HepG2 (cell line): ENCODE data around the gene GLYATL1B. TPM values are rescaled to one million over a fixed set of nuclear protein-coding genes. Genes with fewer than 3 reads are reported as not detected.

Experiments used
- DBP ChIP-seq: sonication (generic); formaldehyde crosslinking; IDR thresholded peaks from 2 replicates; pipeline ENCODE4 v1.4.0; 2020; ENCODE audit warnings: missing genetic modification reagents; ENCODE audit errors: not compliant biosample characterization
- FIP1L1 ChIP-seq: fragments of 200-400 bp; formaldehyde crosslinking; IDR thresholded peaks from 2 replicates; pipeline ENCODE4 v1.6.1; 2018; ENCODE audit warnings: low read depth, mild to moderate bottlenecking, low read length, moderate library complexity, borderline replicate concordance; ENCODE audit not compliant: insufficient read depth
- MATR3 ChIP-seq: sonication (generic); formaldehyde crosslinking; IDR thresholded peaks from 2 replicates; pipeline ENCODE4 v1.4.0; 2020; ENCODE audit warnings: missing genetic modification reagents
- REPIN1 ChIP-seq: sonication (generic); formaldehyde crosslinking; IDR thresholded peaks from 2 replicates; pipeline ENCODE4 v1.8.0; 2022; ENCODE audit warnings: missing genetic modification reagents, low read depth, mild to moderate bottlenecking, borderline replicate concordance
- REXO4 ChIP-seq: sonication (generic); formaldehyde crosslinking; IDR thresholded peaks from 2 replicates; pipeline ENCODE4 v1.8.0; 2022; ENCODE audit warnings: missing genetic modification reagents, mild to moderate bottlenecking, borderline replicate concordance
- RFX1 ChIP-seq: fragments of 450-650 bp; IDR thresholded peaks from 2 replicates; pipeline ENCODE4 v1.6.1; 2017
- RFX3 ChIP-seq: IDR thresholded peaks from 2 replicates; pipeline ENCODE4 v1.6.1; 2016; ENCODE audit warnings: missing biosample characterization, missing genetic modification reagents
- SETDB1 ChIP-seq: sonication (generic); formaldehyde crosslinking; IDR thresholded peaks from 2 replicates; pipeline ENCODE4 v1.5.1; 2020; ENCODE audit warnings: missing genetic modification reagents, mild to moderate bottlenecking, borderline replicate concordance
- SMYD3 ChIP-seq: sonication (generic); formaldehyde crosslinking; IDR thresholded peaks from 2 replicates; pipeline ENCODE4 v1.8.1; 2023; ENCODE audit warnings: mild to moderate bottlenecking, missing genetic modification reagents
- TIGD3 ChIP-seq: sonication (generic); formaldehyde crosslinking; IDR thresholded peaks from 2 replicates; pipeline ENCODE4 v1.5.1; 2020; ENCODE audit warnings: mild to moderate bottlenecking, missing genetic modification reagents, borderline replicate concordance
- ZFYVE20 ChIP-seq: sonication (generic); formaldehyde crosslinking; IDR thresholded peaks from 2 replicates; pipeline ENCODE4 v1.8.0; 2023; ENCODE audit warnings: low read depth, mild to moderate bottlenecking, moderate library complexity, missing genetic modification reagents, borderline replicate concordance
- ZNF20 ChIP-seq: sonication (generic); formaldehyde crosslinking; IDR thresholded peaks from 2 replicates; pipeline ENCODE4 v1.4.0; 2020; ENCODE audit warnings: mild to moderate bottlenecking, moderate library complexity, missing genetic modification reagents
- ZNF329 ChIP-seq: sonication (generic); formaldehyde crosslinking; IDR thresholded peaks from 2 replicates; pipeline ENCODE4 v1.9.0; 2021; ENCODE audit warnings: low read depth, mild to moderate bottlenecking, missing genetic modification reagents
- ZNF430 ChIP-seq: sonication (generic); formaldehyde crosslinking; IDR thresholded peaks from 2 replicates; pipeline ENCODE4 v1.9.0; 2021; ENCODE audit warnings: mild to moderate bottlenecking, missing genetic modification reagents
- ZNF501 ChIP-seq: sonication (generic); formaldehyde crosslinking; IDR thresholded peaks from 2 replicates; pipeline ENCODE4 v1.5.1; 2020; ENCODE audit warnings: mild to moderate bottlenecking, moderate library complexity, missing genetic modification reagents
- ZNF746 ChIP-seq: sonication (generic); formaldehyde crosslinking; IDR thresholded peaks from 2 replicates; pipeline ENCODE4 v1.8.0; 2022; ENCODE audit warnings: mild to moderate bottlenecking, missing genetic modification reagents
- ZNF766 ChIP-seq: sonication (generic); formaldehyde crosslinking; IDR thresholded peaks from 2 replicates; pipeline ENCODE4 v1.5.0; 2020; ENCODE audit warnings: missing genetic modification reagents, borderline replicate concordance
- ZSCAN20 ChIP-seq: sonication (generic); formaldehyde crosslinking; IDR thresholded peaks from 2 replicates; pipeline ENCODE4 v1.4.0; 2020; ENCODE audit warnings: missing genetic modification reagents, mild to moderate bottlenecking, borderline replicate concordance
- polyA plus RNA-seq, 8 experiments: library from polyadenylated mRNA; depleted of rRNA in 3 of 8; stranded (reverse) in 7 of 8; unstranded in 1 of 8; fragments of >200 nt; fragmentation: Illumina TruSeq in 4 of 8; extraction: Trizol in 4 of 8; gene quantifications; 2 replicates each; pipeline versions ENCODE4 v1.2.1 to v1.2.3, GENCODE V29; 2011 to 2016; ENCODE audit warnings: low read depth in 4 of 8, missing spikeins in 1 of 8, mixed read lengths in 1 of 8; ENCODE audit not compliant: insufficient read depth in 1 of 8
- total RNA-seq, 5 experiments: library from RNA; depleted of rRNA; stranded (reverse); fragments of >200 nt; fragmentation: Illumina TruSeq; extraction: Trizol; gene quantifications; 2 replicates each; pipeline ENCODE4 v1.2.3, GENCODE V29; 2016; ENCODE audit warnings: low read depth in 1 of 5
- TF ChIP-seq, protein P1 (sequence below): IDR thresholded peaks from 2 replicates; pipeline ENCODE4 v1.4.0; 2020; ENCODE audit warnings: mild to moderate bottlenecking, missing genetic modification reagents
- TF ChIP-seq, protein P2 (sequence below): sonication (generic); formaldehyde crosslinking; IDR thresholded peaks from 2 replicates; pipeline ENCODE4 v1.5.1; 2020; ENCODE audit warnings: mild to moderate bottlenecking, missing genetic modification reagents

GLYATL1B gene
- total and polyA plus RNA-seq, 2 of the 13 experiments (the other 11 are each of a cell fraction or from before 2014, with no cell fraction given) = not detected

DNA sequence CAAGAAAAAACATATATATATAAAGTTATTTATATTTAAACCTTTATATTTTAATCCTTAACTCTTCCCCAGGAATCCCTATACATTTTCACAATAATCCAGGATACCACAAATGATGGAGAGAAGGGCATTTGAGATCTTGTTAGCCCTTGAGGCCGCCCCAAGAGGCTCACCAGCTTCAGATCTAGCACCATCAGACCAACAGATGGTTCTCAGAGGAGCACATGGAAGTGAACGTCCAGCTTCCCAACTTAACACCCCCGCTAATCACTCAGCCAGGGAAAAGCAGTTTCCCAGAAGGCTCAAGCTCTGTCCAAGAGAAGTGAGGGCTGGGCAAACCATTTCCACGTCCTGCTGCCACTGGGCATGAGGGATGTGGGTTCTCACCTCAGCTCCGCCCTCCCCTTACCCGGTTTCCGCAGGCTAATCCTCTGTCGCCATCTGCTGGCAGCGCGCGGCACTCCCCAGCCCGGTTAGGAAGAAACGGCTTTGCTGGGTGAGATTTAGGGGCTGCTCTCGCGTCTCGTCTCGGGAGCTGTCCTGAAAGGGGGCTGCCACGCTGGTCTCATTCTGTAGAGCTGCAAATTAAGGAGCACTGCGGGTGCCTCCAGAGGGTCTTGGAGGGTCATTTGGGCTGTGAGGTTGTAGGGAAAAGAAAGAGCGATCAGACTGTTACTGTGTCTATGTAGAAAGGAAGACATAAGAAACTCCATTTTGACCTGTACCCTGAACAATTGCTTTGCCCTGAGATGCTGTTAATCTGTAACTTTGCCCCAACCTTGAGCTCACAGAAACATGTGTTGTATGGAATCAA is 49.7 kb downstream of the GLYATL1B start (continued):
- TF ChIP-seq REXO4 (CRISPR knock-in tag) = no peak
- TF ChIP-seq RFX3 (CRISPR knock-in tag) = no peak
- no peak for TF ChIP-seq RFX1
- TF ChIP-seq ZSCAN20 (CRISPR knock-in tag) = no peak
- no peak for TF ChIP-seq ZFYVE20
- 0 out of 2 replicates have a peak, but pooled peaks have one; percentile 63 for TF ChIP-seq SMYD3 (CRISPR knock-in tag)
- TF ChIP-seq REPIN1 = peak; percentile 69
- TF ChIP-seq, protein P1, sequence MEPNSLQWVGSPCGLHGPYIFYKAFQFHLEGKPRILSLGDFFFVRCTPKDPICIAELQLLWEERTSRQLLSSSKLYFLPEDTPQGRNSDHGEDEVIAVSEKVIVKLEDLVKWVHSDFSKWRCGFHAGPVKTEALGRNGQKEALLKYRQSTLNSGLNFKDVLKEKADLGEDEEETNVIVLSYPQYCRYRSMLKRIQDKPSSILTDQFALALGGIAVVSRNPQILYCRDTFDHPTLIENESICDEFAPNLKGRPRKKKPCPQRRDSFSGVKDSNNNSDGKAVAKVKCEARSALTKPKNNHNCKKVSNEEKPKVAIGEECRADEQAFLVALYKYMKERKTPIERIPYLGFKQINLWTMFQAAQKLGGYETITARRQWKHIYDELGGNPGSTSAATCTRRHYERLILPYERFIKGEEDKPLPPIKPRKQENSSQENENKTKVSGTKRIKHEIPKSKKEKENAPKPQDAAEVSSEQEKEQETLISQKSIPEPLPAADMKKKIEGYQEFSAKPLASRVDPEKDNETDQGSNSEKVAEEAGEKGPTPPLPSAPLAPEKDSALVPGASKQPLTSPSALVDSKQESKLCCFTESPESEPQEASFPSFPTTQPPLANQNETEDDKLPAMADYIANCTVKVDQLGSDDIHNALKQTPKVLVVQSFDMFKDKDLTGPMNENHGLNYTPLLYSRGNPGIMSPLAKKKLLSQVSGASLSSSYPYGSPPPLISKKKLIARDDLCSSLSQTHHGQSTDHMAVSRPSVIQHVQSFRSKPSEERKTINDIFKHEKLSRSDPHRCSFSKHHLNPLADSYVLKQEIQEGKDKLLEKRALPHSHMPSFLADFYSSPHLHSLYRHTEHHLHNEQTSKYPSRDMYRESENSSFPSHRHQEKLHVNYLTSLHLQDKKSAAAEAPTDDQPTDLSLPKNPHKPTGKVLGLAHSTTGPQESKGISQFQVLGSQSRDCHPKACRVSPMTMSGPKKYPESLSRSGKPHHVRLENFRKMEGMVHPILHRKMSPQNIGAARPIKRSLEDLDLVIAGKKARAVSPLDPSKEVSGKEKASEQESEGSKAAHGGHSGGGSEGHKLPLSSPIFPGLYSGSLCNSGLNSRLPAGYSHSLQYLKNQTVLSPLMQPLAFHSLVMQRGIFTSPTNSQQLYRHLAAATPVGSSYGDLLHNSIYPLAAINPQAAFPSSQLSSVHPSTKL (CRISPR knock-in tag) = peak; percentile 39; the same call in 1 of the 2 replicates
- no peak for TF ChIP-seq TIGD3 (CRISPR knock-in tag)
- TF ChIP-seq, protein P2, sequence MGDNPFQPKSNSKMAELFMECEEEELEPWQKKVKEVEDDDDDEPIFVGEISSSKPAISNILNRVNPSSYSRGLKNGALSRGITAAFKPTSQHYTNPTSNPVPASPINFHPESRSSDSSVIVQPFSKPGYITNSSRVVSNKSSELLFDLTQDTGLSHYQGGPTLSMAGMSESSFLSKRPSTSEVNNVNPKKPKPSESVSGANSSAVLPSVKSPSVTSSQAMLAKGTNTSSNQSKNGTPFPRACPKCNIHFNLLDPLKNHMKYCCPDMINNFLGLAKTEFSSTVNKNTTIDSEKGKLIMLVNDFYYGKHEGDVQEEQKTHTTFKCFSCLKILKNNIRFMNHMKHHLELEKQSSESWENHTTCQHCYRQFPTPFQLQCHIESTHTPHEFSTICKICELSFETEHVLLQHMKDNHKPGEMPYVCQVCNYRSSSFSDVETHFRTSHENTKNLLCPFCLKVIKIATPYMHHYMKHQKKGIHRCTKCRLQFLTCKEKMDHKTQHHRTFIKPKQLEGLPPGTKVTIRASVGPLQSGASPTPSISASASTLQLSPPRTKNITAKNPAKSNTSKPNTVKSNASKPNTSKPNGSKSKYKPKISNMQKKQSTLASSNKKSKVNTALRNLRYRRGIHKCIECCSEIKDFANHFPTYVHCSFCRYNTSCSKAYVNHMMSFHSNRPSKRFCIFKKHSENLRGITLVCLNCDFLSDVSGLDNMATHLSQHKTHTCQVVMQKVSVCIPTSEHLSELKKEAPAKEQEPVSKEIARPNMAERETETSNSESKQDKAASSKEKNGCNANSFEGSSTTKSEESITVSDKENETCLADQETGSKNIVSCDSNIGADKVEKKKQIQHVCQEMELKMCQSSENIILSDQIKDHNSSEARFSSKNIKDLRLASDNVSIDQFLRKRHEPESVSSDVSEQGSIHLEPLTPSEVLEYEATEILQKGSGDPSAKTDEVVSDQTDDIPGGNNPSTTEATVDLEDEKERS (CRISPR knock-in tag) = no peak
- no peak for TF ChIP-seq ZNF430 (CRISPR knock-in tag)
- no peak for TF ChIP-seq DBP (CRISPR knock-in tag)
- no peak for TF ChIP-seq FIP1L1
- TF ChIP-seq MATR3 (CRISPR knock-in tag) = no peak
- no peak for TF ChIP-seq ZNF20 (CRISPR knock-in tag)
- TF ChIP-seq ZNF329 (CRISPR knock-in tag) = no peak
- TF ChIP-seq SETDB1 (CRISPR knock-in tag) = no peak
- TF ChIP-seq ZNF501 (CRISPR knock-in tag) = no peak
- no peak for TF ChIP-seq ZNF766 (CRISPR knock-in tag)
- TF ChIP-seq ZNF746 = no peak
